Naive B cell (primary cell): ENCODE measurements around the gene RND2. TPM values are rescaled to one million over a fixed set of nuclear protein-coding genes. Genes with fewer than 3 reads are reported as not detected.
"Not testable (repeated sequence)": the region's sequence is repeated elsewhere in the genome, so short reads cannot be mapped to it uniquely, and the experiment has no call there.

Source experiments
- ATAC-seq, 2 donors: fragments of 150-1000 bp; cut with Tn5 transposase; 2 replicates each; pipeline ENCODE4 v1.10.0; 2021; ENCODE audit warnings: low read depth in 2 of 2, mild to moderate bottlenecking in 2 of 2, moderate library complexity in 2 of 2
- DNase-seq: peaks from one replicate; pipeline ENCODE4 v3.0.0; 2022
- H3K27ac Mint-ChIP-seq, 6 donors: one replicate each; pipeline ENCODE4 v1.8.0; 2020 to 2022; ENCODE audit warnings: mild to moderate bottlenecking in 6 of 6, mixed read lengths in 6 of 6, moderate library complexity in 5 of 6, inconsistent platforms in 2 of 6
- H3K27me3 Mint-ChIP-seq, 3 donors: one replicate each; pipeline ENCODE4 v1.8.0; 2021 to 2022; ENCODE audit warnings: mixed read lengths in 3 of 3, mild to moderate bottlenecking in 1 of 3
- H3K36me3 Mint-ChIP-seq, 2 donors: one replicate each; pipeline ENCODE4 v1.8.0; 2020 to 2022; ENCODE audit warnings: mixed read lengths in 2 of 2, inconsistent platforms in 1 of 2, mild to moderate bottlenecking in 1 of 2
- H3K4me1 Mint-ChIP-seq, 3 donors: one replicate each; pipeline ENCODE4 v1.8.0; 2020 to 2022; ENCODE audit warnings: mixed read lengths in 3 of 3, inconsistent platforms in 1 of 3, mild to moderate bottlenecking in 1 of 3, moderate library complexity in 1 of 3
- H3K4me3 Mint-ChIP-seq, 8 donors: one replicate each; pipeline ENCODE4 v1.8.0; 2020 to 2022; ENCODE audit warnings: mild to moderate bottlenecking in 8 of 8, mixed read lengths in 8 of 8, moderate library complexity in 8 of 8, inconsistent platforms in 2 of 8
- H3K9me3 Mint-ChIP-seq, 7 donors: one replicate each; pipeline ENCODE4 v1.8.0; 2020 to 2022; ENCODE audit warnings: mixed read lengths in 7 of 7, mild to moderate bottlenecking in 5 of 7, inconsistent platforms in 2 of 7, moderate library complexity in 1 of 7
- polyA plus RNA-seq, 6 donors: library from polyadenylated mRNA; unstranded; fragments of 300-500 nt; fragmentation: Illumina TruSeq; gene quantifications; one replicate each; pipeline ENCODE4 v1.2.3, GENCODE V29; 2021; ENCODE audit warnings: low read depth in 6 of 6

RND2 gene
- polyA plus RNA-seq, 6 donors from 2014 or later, result 0.11 to 0.30 (median 0.22) TPM; not detected in 1

DNA sequence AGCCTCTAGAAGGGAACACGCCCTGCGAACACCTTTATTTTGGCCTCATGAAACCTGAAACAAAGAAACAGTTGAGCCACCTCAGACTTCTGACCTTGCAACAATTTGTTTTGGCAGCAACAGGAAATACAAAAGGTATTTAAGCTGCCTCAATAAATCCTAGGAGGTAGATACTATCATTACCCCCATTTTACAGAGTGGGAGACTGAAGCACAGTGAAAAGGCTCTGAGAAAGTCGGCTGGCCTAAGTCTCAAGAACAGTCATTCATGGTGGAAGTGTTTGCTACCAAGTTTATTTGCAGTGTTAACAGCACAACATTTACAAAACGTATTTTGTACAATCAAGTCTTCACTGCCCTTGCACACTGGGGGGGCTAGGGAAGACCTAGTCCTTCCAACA is 19.0 kb downstream of the RND2 start:
- H3K4me3 Mint-ChIP-seq, result no peak overlapping the region
- DNase-seq (no peak), ATAC-seq (no peak)
- peak overlapping the region in 1 of 6 donors; percentile 4 for H3K27ac Mint-ChIP-seq
- no peaks in the 10 kb centered on the region for H3K4me1 Mint-ChIP-seq
- H3K9me3 Mint-ChIP-seq, result no peaks in the 10 kb centered on the region
- H3K27me3 Mint-ChIP-seq, result no peaks in the 10 kb centered on the region
- H3K36me3 Mint-ChIP-seq, result no peaks in the 10 kb centered on the region

DNA sequence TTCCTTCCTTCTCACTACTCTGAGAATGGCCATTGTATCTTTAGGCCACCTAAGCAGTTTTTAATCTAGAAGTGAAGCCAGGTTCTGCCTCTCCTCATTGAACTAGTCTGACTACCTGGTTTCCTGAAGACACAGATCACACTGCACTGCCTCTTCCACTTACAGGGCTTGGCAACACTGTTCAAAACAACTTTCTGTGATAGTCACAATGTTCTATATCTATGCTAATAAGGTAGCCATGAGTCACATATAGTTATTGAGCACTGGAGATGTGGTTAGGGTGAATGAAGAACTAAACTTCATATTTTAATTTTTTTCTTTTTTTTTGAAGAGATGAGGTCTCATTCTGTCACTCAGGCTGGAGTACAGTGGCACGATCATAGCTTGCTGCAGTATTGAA is 26.9 kb downstream of the RND2 start:
- no peak for DNase-seq
- no peaks in the 10 kb centered on the region for H3K36me3 Mint-ChIP-seq
- H3K4me3 Mint-ChIP-seq, result no peak overlapping the region
- peak overlapping the region in 1 of 6 donors; percentile 30 for H3K27ac Mint-ChIP-seq
- no peaks in the 10 kb centered on the region for H3K9me3 Mint-ChIP-seq
- H3K27me3 Mint-ChIP-seq, result no peaks in the 10 kb centered on the region
- H3K4me1 Mint-ChIP-seq, result no peaks in the 10 kb centered on the region
- ATAC-seq, result no peak

DNA sequence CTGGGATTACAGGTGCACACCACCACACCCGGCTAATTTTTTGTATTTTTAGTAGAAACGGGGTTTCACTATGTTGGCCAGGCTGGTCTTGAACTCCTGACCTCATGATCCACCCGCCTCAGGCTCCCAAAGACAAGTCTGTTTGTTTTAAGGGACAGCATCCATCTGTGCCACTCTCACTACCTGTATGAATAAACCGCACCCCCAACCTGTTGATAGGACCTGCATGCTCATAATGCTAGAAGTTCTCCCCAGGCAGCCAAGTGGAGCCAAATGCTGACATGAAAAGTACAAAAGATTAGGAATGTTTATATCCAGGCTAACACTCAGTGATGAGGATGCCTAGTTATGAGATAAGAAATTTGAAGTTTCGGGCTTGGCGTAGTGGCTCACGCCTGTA is 28.0 kb downstream of the RND2 start:
- not testable (repeated sequence) for H3K36me3 Mint-ChIP-seq, H3K4me3 Mint-ChIP-seq, DNase-seq, H3K4me1 Mint-ChIP-seq, ATAC-seq, H3K9me3 Mint-ChIP-seq, H3K27ac Mint-ChIP-seq, H3K27me3 Mint-ChIP-seq

DNA sequence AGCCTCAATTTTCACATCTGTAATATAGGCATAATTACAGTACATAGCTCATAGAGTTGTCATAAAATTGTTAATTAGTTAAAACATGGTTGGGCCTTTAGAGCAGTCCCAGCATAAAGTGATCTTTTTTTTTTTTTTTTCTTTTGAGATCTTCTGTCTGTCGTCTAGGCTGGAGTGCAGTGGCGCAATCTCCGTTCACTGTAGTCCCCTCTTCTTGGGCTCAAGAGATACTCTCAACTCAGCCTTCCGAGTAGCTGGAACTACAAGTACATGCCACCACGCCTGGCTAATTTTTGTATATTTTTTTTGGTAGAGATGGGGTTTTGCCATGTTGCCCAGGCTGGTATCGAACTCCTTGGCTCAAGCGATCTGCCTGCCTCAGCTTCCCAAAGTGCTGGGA is 31.0 kb downstream of the RND2 start:
- ATAC-seq (no peak), DNase-seq (no peak)
- no peak overlapping the region for H3K27ac Mint-ChIP-seq
- H3K27me3 Mint-ChIP-seq, result no peaks in the 10 kb centered on the region
- H3K4me1 Mint-ChIP-seq, result no peaks in the 10 kb centered on the region
- no peaks in the 10 kb centered on the region for H3K9me3 Mint-ChIP-seq
- no peaks in the 10 kb centered on the region for H3K36me3 Mint-ChIP-seq
- no peak overlapping the region for H3K4me3 Mint-ChIP-seq

DNA sequence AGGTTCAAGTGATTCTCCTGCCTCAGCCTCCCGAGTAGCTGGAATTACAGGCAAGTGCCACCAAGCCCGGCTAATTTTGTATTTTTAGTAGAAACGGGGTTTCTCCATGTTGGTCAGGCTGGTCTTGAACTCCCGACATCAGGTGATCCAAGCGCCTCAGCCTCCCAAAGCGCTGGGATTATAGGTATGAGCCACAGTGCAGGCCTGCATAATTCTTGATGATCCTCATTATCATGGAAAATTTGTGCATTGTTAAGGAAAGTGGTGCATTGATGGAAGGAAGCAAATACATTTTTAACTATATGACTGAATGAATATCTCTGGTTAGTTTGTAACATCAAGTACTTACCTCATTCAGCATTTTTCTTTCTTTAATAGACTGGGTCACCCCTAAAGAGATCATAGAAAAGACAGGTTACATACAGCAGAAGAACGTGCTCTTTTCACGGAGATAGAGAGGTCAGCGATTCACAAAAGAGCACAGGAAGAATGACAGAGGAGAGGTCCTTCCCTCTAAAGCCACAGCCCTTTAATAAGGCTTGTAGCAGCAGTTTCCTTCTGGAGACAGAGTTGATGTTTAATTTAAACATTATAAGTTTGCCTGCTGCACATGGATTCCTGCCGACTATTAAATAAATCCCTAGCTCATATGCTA is 38.1 kb downstream of the RND2 start:
- H3K4me1 Mint-ChIP-seq, result no peaks in the 10 kb centered on the region
- no peak for DNase-seq
- peak overlapping the region in 3 of 6 donors; percentile 30 to 73 (median 63) for H3K27ac Mint-ChIP-seq
- no peaks in the 10 kb centered on the region for H3K27me3 Mint-ChIP-seq
- H3K9me3 Mint-ChIP-seq, result no peaks in the 10 kb centered on the region
- no peak overlapping the region for H3K4me3 Mint-ChIP-seq
- no peaks in the 10 kb centered on the region for H3K36me3 Mint-ChIP-seq
- ATAC-seq, result no peak

DNA sequence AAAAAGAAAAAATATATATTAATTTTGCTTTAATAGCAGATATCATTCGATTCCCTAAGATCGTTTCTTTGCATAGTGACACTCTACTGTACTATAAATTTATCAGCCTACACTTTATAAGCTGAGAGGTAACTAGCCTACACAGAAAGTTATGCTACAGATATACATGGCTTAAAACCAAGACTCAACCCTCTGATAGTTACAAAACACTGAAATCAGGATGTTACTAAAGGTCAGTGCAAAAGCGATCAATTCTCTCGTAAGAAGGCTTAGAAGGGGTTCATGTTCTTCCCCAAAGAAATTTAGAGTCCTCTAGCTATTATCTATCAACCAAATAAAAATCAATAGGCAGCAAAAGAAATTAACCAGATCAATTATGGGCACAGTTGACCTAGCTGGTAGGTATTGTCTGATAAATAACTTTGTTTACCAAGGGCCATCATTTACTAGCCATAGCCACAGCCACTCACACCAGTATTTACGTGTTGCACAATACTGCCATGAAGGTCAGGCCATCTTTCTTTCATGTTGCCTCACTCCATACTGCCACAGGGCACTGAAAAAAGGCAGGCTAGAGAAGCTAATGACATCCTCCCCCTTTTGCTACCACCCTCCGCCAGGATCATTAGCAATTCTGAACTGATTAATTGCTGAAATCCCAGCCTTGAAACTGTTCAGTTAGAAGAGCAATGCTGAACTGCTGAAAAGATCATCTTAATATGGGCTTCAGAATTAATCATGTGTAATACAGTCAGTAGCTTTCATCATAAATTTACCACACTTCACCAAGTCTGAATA is 43.7 kb downstream of the RND2 start:
- no peak for ATAC-seq
- Mint-ChIP-seq H3K27me3 (no peaks in the 10 kb centered on the region), H3K36me3 (no peaks in the 10 kb centered on the region), H3K9me3 (no peaks in the 10 kb centered on the region), H3K4me3 (no peak overlapping the region), H3K27ac (peak overlapping the region in 2 of 6 donors; percentile 27 to 72), H3K4me1 (no peaks in the 10 kb centered on the region)
- no peak for DNase-seq

DNA sequence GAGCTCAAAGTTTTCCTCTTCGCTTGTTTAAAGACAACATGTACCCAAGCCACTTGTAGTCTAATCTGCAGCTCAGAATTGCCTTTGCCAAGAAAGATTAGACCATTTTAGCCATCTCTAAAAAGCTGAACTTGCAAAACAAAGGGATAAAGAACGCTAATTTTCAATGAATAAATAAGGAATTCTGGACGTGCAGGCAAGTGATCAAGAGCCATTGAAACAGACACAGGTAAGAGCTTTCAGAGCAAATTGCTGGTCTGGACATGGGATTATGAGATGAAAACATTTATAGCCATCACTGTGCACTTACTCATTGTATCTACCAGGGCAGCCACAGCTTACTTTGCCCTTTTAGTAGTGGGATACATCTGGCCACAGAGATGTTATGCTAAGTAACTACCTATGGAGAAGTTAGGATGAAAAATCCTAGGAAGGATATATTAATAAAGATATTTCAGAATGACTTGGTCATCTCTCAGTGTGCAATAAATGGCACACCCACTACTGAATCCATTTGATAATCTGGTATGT is 44.4 kb downstream of the RND2 start:
- ATAC-seq (no peak), DNase-seq (no peak)
- H3K27ac Mint-ChIP-seq, result no peak overlapping the region
- no peaks in the 10 kb centered on the region for H3K36me3 Mint-ChIP-seq
- H3K27me3 Mint-ChIP-seq, result no peaks in the 10 kb centered on the region
- no peaks in the 10 kb centered on the region for H3K9me3 Mint-ChIP-seq
- H3K4me1 Mint-ChIP-seq, result no peaks in the 10 kb centered on the region
- H3K4me3 Mint-ChIP-seq, result no peak overlapping the region

DNA sequence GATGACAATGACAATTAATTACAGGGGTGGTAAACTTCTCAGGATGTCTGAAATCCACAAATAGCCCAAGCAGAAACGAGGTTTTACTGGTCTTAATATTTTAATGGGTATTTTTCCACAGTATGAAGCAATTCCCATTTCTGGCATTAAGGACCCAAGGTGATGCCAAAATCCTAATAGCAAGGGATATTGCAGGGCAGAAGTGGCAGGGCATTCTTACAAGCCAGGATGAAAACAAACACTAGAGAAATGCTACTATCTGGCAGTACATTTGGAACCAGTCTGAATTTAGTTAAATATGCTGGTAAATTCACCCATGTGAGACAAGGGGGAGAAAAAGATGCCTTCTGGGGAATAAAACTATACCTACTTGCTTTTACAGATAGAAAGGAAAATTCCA is 45.2 kb downstream of the RND2 start:
- H3K4me3 Mint-ChIP-seq, result no peak overlapping the region
- no peak overlapping the region for H3K27ac Mint-ChIP-seq
- DNase-seq (no peak), ATAC-seq (no peak)
- H3K4me1 Mint-ChIP-seq, result no peaks in the 10 kb centered on the region
- no peaks in the 10 kb centered on the region for H3K27me3 Mint-ChIP-seq
- no peaks in the 10 kb centered on the region for H3K36me3 Mint-ChIP-seq
- H3K9me3 Mint-ChIP-seq, result no peaks in the 10 kb centered on the region

DNA sequence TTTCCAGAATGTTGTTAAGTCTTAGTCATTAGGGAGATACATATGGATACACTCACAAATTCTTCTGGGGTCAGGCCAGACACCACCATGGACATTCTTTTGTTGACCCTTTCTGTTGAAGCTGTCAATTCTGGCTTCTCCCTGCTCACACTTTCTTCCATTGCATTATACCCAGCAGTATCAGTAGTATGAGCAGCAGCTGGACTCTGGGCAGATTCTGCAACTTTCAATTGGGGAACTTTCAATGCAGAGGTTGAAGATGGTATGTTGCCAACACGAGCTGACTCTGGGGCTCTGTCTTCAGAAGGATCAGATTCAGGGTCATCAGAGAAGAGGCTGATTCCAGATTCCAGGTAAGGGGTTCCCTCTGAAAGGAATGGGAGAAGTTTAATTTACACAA is 45.8 kb downstream of the RND2 start:
- Mint-ChIP-seq H3K4me3 (no peak overlapping the region), H3K36me3 (no peaks in the 10 kb centered on the region), H3K27me3 (no peaks in the 10 kb centered on the region), H3K4me1 (no peaks in the 10 kb centered on the region), H3K9me3 (no peaks in the 10 kb centered on the region), H3K27ac (no peak overlapping the region)
- ATAC-seq (no peak), DNase-seq (no peak)

DNA sequence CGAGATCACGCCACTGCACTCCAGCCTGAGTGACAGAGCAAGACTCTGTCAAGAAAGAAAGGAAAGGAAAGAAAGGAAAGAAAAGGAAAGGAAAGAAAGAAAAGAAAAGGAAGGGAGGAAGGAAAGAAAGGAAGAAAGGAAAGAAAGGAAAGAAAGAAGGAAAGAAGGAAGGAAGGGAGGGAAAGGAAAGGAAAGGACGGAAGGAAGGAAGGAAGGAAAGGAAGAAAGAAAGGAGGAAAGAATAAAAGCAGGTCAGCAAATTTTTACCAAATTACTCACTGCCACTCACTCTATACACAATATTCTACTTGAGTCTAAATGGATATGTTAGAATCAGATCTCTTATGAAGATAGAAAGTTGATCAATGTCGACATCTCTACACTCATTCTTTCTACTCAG is 49.8 kb downstream of the RND2 start:
- no peak overlapping the region for H3K27ac Mint-ChIP-seq
- ATAC-seq (no peak), DNase-seq (no peak)
- no peaks in the 10 kb centered on the region for H3K36me3 Mint-ChIP-seq
- H3K27me3 Mint-ChIP-seq, result no peaks in the 10 kb centered on the region
- H3K4me3 Mint-ChIP-seq, result no peak overlapping the region
- H3K9me3 Mint-ChIP-seq, result no peaks in the 10 kb centered on the region
- H3K4me1 Mint-ChIP-seq, result no peaks in the 10 kb centered on the region

DNA sequence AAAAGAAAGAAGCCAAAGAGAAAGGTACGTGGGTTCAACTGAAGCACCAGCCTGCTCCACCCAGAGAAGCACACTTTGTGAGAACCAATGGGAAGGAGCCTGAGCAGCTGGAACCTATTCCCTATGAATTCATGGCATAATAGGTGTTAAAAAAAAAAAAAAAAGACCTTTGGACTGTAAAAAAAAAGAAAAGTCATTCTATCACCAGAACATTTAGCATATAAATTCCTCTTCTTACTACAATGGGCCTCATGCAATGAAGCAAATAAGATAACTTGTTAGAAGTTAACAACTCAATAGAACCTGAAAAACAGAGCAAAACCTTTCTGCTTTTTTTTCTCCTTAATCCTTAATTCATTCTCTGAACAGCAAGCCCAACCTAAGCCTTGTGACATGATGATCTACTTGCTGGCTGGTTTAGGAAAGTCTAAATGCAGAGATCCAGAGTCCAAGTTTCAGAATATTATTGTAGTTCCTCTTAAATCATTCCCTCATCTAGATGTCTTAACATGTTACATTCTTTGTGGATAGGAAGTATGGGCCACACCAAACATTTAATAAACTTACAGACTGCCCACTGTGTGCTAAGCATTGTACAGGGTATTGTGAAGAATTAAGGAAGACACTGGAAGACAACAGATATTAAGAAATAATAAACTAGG is 54.7 kb downstream of the RND2 start:
- ATAC-seq (no peak), DNase-seq (no peak)
- H3K9me3 Mint-ChIP-seq, result no peaks in the 10 kb centered on the region
- no peaks in the 10 kb centered on the region for H3K27me3 Mint-ChIP-seq
- no peaks in the 10 kb centered on the region for H3K36me3 Mint-ChIP-seq
- H3K4me3 Mint-ChIP-seq, result no peak overlapping the region
- no peaks in the 10 kb centered on the region for H3K4me1 Mint-ChIP-seq
- no peak overlapping the region for H3K27ac Mint-ChIP-seq
